CD14-positive monocyte (primary cell): Measurements from ENCODE around the gene ENKUR. TPM values are rescaled to one million over a fixed set of nuclear protein-coding genes. Genes with fewer than 3 reads are reported as not detected.

Experiments
- DNase-seq, 3 donors: peaks; one replicate each; pipeline ENCODE4 v3.0.0-alpha.2; 2011 to 2022
- H2AFZ ChIP-seq: 2 replicates; pipeline ENCODE4 v1.6.0; 2012; ENCODE audit warnings: mild to moderate bottlenecking, low read depth, low read length, inconsistent platforms; ENCODE audit not compliant: insufficient read depth, poor library complexity, severe bottlenecking
- H3K27ac ChIP-seq, 2 donors: 1 replicate in 1 of 2; 2 replicates in 1 of 2; pipeline ENCODE4 v1.5.1; 2012 to 2013; ENCODE audit warnings: low read length in 2 of 2, control low read depth in 1 of 2, inconsistent platforms in 1 of 2, low read depth in 1 of 2, mild to moderate bottlenecking in 1 of 2
- H3K27me3 ChIP-seq, 2 donors: one replicate each; pipeline versions ENCODE4 v1.6.0 to v1.6.1; 2011 to 2013; ENCODE audit warnings: low read length in 2 of 2; ENCODE audit not compliant: control insufficient read depth in 2 of 2, insufficient read depth in 2 of 2
- H3K36me3 ChIP-seq, 2 donors: replicated peaks in 1 of 2; 1 replicate in 1 of 2; 2 replicates in 1 of 2; pipeline versions ENCODE4 v1.5.1 to v1.6.1; 2012 to 2013; ENCODE audit warnings: low read length in 2 of 2, control low read depth in 1 of 2, inconsistent platforms in 1 of 2, mild to moderate bottlenecking in 1 of 2; ENCODE audit not compliant: insufficient read depth in 2 of 2, control insufficient read depth in 1 of 2
- H3K4me1 ChIP-seq, 2 donors: 1 replicate in 1 of 2; 2 replicates in 1 of 2; pipeline versions ENCODE4 v1.5.1 to v1.6.1; 2012 to 2013; ENCODE audit warnings: low read length in 2 of 2, control low read depth in 1 of 2, inconsistent platforms in 1 of 2, mild to moderate bottlenecking in 1 of 2, moderate library complexity in 1 of 2; ENCODE audit not compliant: insufficient read depth in 2 of 2, control insufficient read depth in 1 of 2
- H3K4me2 ChIP-seq: replicated peaks from 2 replicates; pipeline ENCODE3; 2012; ENCODE audit warnings: low read length, moderate library complexity, mild to moderate bottlenecking; ENCODE audit not compliant: poor library complexity, severe bottlenecking; ENCODE audit errors: extremely low read depth
- H3K4me3 ChIP-seq, 3 experiments: fragments of 200-600 bp in 1 of 3; sonication (generic) in 1 of 3; replicated peaks in 1 of 3; 1 replicate in 2 of 3; 2 replicates in 1 of 3; pipeline ENCODE4 v1.5.1; 2011 to 2013; ENCODE audit warnings: low read length in 3 of 3, mild to moderate bottlenecking in 3 of 3, control low read depth in 2 of 3, low read depth in 2 of 3, inconsistent platforms in 1 of 3, moderate library complexity in 1 of 3
- H3K79me2 ChIP-seq: 2 replicates; pipeline ENCODE4 v1.6.0; 2012; ENCODE audit warnings: mild to moderate bottlenecking, control low read depth, inconsistent platforms, low read length, moderate library complexity; ENCODE audit not compliant: insufficient read depth
- H3K9ac ChIP-seq: 2 replicates; pipeline ENCODE4 v1.6.0; 2017; ENCODE audit warnings: low read length, mild to moderate bottlenecking; ENCODE audit not compliant: insufficient read depth, poor library complexity, severe bottlenecking
- H3K9me3 ChIP-seq, 2 donors: replicated peaks in 1 of 2; 1 replicate in 1 of 2; 2 replicates in 1 of 2; pipeline versions ENCODE4 v1.5.1 to v1.6.1; 2012 to 2013; ENCODE audit warnings: low read length in 2 of 2, control low read depth in 1 of 2; ENCODE audit not compliant: control insufficient read depth in 1 of 2, insufficient read depth in 1 of 2
- H4K20me1 ChIP-seq: 2 replicates; pipeline ENCODE4 v1.6.0; 2012; ENCODE audit warnings: mild to moderate bottlenecking, low read length, control low read depth, moderate library complexity; ENCODE audit not compliant: insufficient read depth
- H3K27ac Mint-ChIP-seq, 7 donors: one replicate each; pipeline ENCODE4 v1.8.0; 2020; ENCODE audit warnings: mild to moderate bottlenecking in 7 of 7, mixed read lengths in 7 of 7, moderate library complexity in 6 of 7, inconsistent platforms in 2 of 7
- H3K27me3 Mint-ChIP-seq, 3 donors: one replicate each; pipeline ENCODE4 v1.8.0; 2021 to 2022; ENCODE audit warnings: low read depth in 3 of 3, mild to moderate bottlenecking in 3 of 3, mixed read lengths in 3 of 3, moderate library complexity in 3 of 3, inconsistent platforms in 1 of 3
- H3K36me3 Mint-ChIP-seq, 2 donors: one replicate each; pipeline ENCODE4 v1.8.0; 2020; ENCODE audit warnings: mixed read lengths in 2 of 2, inconsistent platforms in 1 of 2, mild to moderate bottlenecking in 1 of 2
- H3K4me1 Mint-ChIP-seq: one replicate; pipeline ENCODE4 v1.8.0; 2020; ENCODE audit warnings: mild to moderate bottlenecking, mixed read lengths
- H3K4me3 Mint-ChIP-seq, 2 donors: one replicate each; pipeline ENCODE4 v1.8.0; 2020; ENCODE audit warnings: mild to moderate bottlenecking in 2 of 2, mixed read lengths in 2 of 2, moderate library complexity in 1 of 2
- H3K9me3 Mint-ChIP-seq, 7 donors: one replicate each; pipeline ENCODE4 v1.8.0; 2020 to 2022; ENCODE audit warnings: mixed read lengths in 7 of 7, mild to moderate bottlenecking in 6 of 7, moderate library complexity in 6 of 7, inconsistent platforms in 2 of 7
- CTCF ChIP-seq: fragments of 200-600 bp; IDR thresholded peaks from one replicate; pipeline ENCODE4 v1.8.0; 2022; ENCODE audit warnings: antibody characterized with exemption, mild to moderate bottlenecking
- WGBS: methylation state at CpG from one replicate; pipeline ENCODE4 v1.1.5; 2013; ENCODE audit warnings: missing lambda C conversion rate; ENCODE audit not compliant: insufficient coverage; 5-methylcytosine and 5-hydroxymethylcytosine counted together
- intact Hi-C, 2 donors: fragments of 100-400 bp; cut with micrococcal nuclease; formaldehyde crosslinking; loops; one replicate each; pipeline versions ENCODE4 v1.15.0 to v1.15.1; 2023
- polyA plus RNA-seq, 3 donors: library from polyadenylated mRNA; depleted of rRNA in 1 of 3; unstranded in 2 of 3; stranded (reverse) in 1 of 3; fragments of 300-500 nt in 2 of 3; fragments of >200 nt in 1 of 3; fragmentation: Illumina TruSeq in 2 of 3; gene quantifications; 1 replicate in 2 of 3; 2 replicates in 1 of 3; pipeline ENCODE4 v1.2.3, GENCODE V29; 2012 to 2021

Gene ENKUR
- polyA plus RNA-seq, 3 donors: 0.16 TPM; not detected in 2

- Histone ChIP-seq H3K79me2 (no peaks in the 10 kb centered on the region), H3K27me3 (no peaks in the 10 kb centered on the region), H3K9me3 (no peaks in the 10 kb centered on the region), H3K4me3 (no peak overlapping the region), H3K9ac (no peak overlapping the region), H2AFZ (no peak overlapping the region), H3K27ac (no peak overlapping the region), H3K36me3 (no peaks in the 10 kb centered on the region), H4K20me1 (no peaks in the 10 kb centered on the region), H3K4me2 (no peak overlapping the region), H3K4me1 (no peaks in the 10 kb centered on the region)
- intact Hi-C loops: no loop called here
- peaks cover 0 to 1% (median 0%) of the 10 kb centered on the region in 3 donors for H3K27me3 Mint-ChIP-seq
- no peak for TF ChIP-seq CTCF
- WGBS: no CpG with 5 or more reads among the region's 1 CpG
- H3K4me1 Mint-ChIP-seq: no peaks in the 10 kb centered on the region
- H3K36me3 Mint-ChIP-seq: no peaks in the 10 kb centered on the region
- no peak overlapping the region for H3K27ac Mint-ChIP-seq
- no peak for DNase-seq
- peaks cover 0 to 4% (median 0%) of the 10 kb centered on the region in 7 donors for H3K9me3 Mint-ChIP-seq
- no peak overlapping the region for H3K4me3 Mint-ChIP-seq
These were observed 33.4 kb downstream of the ENKUR start for GRCh38 chr10:24982319-24983112.

GRCh38 chr10:24981161-24981710, 34.7 kb downstream of the ENKUR start:
- Histone ChIP-seq H3K4me3 (no peak overlapping the region), H3K4me1 (no peaks in the 10 kb centered on the region), H4K20me1 (no peaks in the 10 kb centered on the region), H3K9ac (no peak overlapping the region), H3K79me2 (no peaks in the 10 kb centered on the region), H3K27me3 (no peaks in the 10 kb centered on the region), H3K27ac (no peak overlapping the region), H3K4me2 (no peak overlapping the region), H3K9me3 (no peaks in the 10 kb centered on the region), H3K36me3 (no peaks in the 10 kb centered on the region), H2AFZ (no peak overlapping the region)
- TF ChIP-seq CTCF: no peak
- DNase-seq: no peak
- intact Hi-C loops: no loop called here
- 100% methylated on average over 1 of the region's 5 CpGs for WGBS
- Mint-ChIP-seq H3K4me1 (no peaks in the 10 kb centered on the region), H3K27me3 (peaks cover 0 to 1% (median 0%) of the 10 kb centered on the region in 3 donors), H3K27ac (no peak overlapping the region), H3K9me3 (peaks cover 0 to 4% (median 0%) of the 10 kb centered on the region in 7 donors), H3K36me3 (no peaks in the 10 kb centered on the region), H3K4me3 (no peak overlapping the region)
